ENCODE measurements around the gene SLCO1B1. TPM values are rescaled to one million over a fixed set of nuclear protein-coding genes. Genes with fewer than 3 reads are reported as not detected.
"Not testable (repeated sequence)": the region's sequence is repeated elsewhere in the genome, so short reads cannot be mapped to it uniquely, and the experiment has no call there.

The SLCO1B1 gene, protein sequence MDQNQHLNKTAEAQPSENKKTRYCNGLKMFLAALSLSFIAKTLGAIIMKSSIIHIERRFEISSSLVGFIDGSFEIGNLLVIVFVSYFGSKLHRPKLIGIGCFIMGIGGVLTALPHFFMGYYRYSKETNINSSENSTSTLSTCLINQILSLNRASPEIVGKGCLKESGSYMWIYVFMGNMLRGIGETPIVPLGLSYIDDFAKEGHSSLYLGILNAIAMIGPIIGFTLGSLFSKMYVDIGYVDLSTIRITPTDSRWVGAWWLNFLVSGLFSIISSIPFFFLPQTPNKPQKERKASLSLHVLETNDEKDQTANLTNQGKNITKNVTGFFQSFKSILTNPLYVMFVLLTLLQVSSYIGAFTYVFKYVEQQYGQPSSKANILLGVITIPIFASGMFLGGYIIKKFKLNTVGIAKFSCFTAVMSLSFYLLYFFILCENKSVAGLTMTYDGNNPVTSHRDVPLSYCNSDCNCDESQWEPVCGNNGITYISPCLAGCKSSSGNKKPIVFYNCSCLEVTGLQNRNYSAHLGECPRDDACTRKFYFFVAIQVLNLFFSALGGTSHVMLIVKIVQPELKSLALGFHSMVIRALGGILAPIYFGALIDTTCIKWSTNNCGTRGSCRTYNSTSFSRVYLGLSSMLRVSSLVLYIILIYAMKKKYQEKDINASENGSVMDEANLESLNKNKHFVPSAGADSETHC
- not detected for polyA plus RNA-seq (2012; ENCODE audit: insufficient read depth, insufficient read length)

DNA sequence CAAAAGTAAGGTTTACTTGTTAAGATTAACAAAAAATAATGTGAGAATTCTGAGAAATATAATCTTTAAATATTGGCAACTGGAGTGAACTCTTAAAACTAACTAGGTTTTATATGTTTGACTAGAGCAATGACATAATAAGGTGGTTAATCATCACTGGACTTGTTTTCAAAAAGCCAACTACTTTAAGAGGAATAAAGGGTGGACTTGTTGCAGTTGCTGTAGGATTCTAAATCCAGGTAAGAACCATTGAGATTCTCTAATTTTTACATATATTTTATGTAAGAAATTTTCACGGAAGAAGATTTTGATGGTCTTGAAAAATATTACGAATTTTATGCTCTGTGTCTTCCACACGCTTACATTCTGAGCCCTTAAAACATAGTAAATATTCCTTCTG, at the start of gene SLCO1B1:
Gene SLCO1B1, plus strand, starts transcription at position 197 of the 400 bp plus-strand sequence. CDS start 10,381 bp downstream, outside the sequence.
- DNase-seq (ENCODE audit: low read depth, low spot score): no peak
- H3K4me3 ChIP-seq (ENCODE audit: low read length): no peak within 1 kb of the TSS

DNA sequence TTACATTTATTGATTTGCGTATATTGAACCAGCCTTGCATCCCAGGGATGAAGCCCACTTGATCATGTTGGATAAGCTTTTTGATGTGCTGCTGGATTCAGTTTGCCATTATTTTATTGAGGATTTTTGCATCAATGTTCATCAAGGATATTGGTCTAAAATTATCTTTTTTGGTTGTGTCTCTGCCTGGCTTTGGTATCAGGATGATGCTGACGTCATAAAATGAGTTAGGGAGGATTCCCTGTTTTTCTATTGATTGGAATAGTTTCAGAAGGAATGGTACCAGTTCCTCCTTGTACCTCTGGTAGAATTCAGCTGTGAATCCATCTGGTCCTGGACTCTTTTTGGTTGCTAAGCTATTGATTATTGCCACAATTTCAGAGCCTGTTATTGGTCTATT, 46.2 kb upstream of the SLCO1B1 start:
- H3K4me3 ChIP-seq (ENCODE audit: low read length); DNase-seq (ENCODE audit: low read depth, low spot score): not testable (repeated sequence)

DNA sequence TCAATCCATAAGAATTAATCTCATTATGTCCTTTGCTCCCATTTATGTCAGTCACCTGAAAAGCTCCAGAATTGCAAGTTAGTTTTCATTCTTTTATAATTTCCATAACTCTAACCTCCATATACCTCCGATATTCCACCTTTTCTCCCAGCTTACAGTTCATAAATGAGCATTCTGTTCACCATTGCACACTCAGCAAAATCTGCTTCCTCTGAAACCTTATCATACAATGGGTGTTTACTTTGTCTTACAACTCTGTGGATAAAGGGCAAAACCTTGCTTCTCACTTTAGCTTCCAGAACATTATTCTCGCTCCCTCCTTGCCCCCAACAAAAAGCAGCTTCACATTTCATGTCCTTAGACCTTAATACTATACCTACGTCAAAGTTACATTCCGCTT, 19.3 kb upstream of the SLCO1B1 start:
- H3K4me3 ChIP-seq (ENCODE audit: low read length): no peak overlapping the region
- DNase-seq (ENCODE audit: low read depth, low spot score): no peak

DNA sequence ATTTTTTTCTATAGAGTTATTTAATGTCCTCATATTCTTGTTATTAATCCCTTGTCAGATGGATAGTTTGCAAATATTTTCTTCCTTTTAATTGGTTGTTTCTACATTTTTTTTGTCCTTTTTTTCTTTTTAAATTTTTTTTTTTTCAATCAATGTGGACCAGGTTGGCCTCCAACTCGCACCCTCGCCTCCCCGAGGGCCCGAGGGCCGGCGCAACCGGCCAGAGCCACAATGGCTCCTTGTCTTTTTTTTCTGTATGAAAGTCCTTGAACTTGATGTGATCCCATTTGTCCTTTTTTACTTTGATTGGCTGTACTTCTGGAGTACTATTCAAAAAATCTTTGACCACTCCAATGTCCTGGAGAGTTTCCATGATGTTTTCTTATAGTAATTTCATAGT, 17.7 kb upstream of the SLCO1B1 start:
- no peak overlapping the region for H3K4me3 ChIP-seq (ENCODE audit: low read length)
- no peak for DNase-seq (ENCODE audit: low read depth, low spot score)

DNA sequence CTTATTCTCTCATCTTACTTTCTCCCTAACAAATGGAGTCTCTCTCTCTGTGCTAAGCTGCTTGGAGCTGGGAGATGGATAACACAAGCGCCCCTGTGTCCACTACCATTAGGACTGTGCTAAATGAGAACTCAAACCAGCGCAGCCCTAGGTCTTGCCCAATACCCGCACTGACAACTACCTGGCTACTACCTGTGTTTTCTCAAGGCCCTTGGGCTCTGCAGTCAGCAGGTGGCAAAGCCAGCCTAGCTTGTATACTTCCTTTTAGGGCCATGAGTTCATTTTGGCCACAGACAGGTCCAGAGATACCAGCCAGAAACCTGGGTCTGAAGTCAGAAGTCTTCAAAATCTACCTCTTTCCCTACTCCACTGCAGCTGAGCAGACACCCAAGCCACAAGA, 13.0 kb upstream of the SLCO1B1 start:
- H3K4me3 ChIP-seq (ENCODE audit: low read length): no peak overlapping the region
- no peak for DNase-seq (ENCODE audit: low read depth, low spot score)

DNA sequence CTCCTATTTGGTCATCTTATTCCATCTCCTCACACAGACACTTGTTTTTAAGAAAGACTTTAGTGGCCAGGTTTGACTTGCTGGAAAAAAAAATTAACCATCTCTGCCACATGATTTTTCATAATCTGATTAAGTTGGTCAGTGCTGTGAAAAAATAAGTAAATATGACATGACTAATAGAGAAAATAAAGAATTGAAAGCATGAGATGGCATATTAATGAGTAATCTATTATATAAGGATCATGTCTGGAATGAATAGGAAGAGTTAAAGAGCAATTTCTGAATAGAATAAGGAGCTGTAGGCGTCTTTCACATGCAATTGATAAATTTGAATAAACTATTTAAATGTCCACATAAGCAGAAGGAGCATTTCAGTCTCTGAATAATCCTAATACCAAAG, 12.2 kb upstream of the SLCO1B1 start:
- no peak for DNase-seq (ENCODE audit: low read depth, low spot score)
- H3K4me3 ChIP-seq (ENCODE audit: low read length): no peak overlapping the region

DNA sequence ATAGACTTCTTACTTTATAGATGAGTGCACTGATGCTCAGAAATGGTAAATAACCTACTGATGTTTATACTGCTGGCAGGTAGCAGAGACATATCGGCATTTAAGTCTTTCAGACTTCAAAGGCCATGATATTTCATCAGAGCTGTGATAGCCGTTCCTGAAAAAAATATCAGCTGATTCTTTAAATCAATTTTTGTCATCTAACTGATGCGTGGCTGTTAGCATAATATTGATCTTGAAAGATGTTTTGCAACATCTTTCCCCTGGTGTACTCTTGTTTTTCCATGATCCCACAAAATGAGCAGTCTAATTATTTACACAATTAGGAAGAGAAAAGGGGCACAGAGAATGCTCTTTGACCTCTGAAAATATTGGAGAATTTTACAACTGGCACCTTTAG, 1.6 kb upstream of the SLCO1B1 start:
- no peak for DNase-seq (ENCODE audit: low read depth, low spot score)
- no peak overlapping the region for H3K4me3 ChIP-seq (ENCODE audit: low read length)

DNA sequence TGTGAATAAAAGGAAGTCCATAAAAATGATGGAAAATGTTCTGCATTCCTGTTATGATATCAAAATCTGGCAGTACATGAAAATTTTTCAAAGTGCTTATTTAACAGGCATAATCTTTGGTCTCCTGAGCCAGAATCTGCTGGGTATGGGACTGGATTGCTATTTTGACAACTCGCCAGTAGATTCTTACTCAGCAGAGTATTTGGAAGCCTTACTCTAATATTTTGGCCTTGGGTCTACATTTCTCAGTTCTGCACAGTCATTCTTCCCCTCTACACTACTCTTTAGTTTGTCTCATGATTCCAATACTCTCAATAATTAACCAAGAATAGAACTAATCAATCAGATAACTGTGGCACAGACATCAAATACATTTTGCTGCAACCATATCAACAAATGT, 1.1 kb upstream of the SLCO1B1 start:
- DNase-seq (ENCODE audit: low read depth, low spot score): no peak
- no peak overlapping the region for H3K4me3 ChIP-seq (ENCODE audit: low read length)

DNA sequence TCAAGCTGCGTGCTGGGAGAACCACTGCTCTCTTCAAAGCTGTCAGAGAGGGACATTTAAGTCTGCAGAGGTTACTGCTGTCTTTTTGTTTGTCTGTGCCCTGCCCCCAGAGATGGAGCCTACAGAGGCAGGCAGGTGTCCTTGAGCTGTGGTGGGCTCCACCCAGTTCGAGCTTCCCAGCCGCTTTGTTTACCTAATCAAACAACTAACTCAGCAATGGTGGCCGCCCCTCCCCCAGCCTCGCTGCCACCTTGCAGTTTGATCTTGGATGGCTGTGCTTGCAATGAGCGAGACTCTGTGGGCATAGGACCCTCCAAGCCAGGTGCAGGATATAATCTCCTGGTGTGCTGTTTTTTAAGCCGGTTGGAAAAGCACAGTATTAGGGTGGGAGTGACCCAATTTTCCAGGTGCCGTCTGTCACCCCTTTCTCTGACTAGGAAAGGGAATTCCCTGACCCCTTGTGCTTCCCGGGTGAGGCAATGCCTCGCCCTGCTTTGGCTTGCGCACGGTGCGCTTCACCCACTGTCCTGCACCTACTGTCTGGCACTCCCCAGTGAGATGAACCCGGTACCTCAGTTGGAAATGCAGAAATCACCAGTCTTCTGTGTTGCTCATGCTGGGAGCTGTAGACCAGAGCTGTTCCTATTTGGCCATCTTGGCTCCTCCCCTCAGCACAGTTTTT, 6.5 kb downstream of the SLCO1B1 start:
- DNase-seq (ENCODE audit: low read depth, low spot score): peak; percentile 0
- not testable (repeated sequence) for H3K4me3 ChIP-seq (ENCODE audit: low read length)

DNA sequence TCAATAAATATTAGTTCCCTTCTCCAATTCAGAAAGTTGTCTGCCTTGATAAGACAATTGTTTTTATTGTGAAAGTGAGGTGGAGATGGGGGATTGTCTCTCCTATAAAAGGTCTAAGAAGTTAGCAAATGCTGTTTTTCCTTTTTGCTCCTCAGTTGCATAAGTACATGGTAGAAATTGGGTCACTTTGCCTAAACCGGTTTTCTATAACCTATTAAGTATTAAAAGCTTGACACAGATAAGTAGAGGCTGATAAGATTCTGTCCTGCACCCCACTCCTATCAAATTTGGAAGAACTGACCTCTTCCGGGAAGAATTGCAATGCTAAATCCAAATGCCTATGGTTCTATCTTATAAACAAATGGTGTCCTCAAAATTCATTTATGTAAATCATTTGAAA, 7.0 kb downstream of the SLCO1B1 start:
- no peak for DNase-seq (ENCODE audit: low read depth, low spot score)
- H3K4me3 ChIP-seq (ENCODE audit: low read length): no peak overlapping the region

DNA sequence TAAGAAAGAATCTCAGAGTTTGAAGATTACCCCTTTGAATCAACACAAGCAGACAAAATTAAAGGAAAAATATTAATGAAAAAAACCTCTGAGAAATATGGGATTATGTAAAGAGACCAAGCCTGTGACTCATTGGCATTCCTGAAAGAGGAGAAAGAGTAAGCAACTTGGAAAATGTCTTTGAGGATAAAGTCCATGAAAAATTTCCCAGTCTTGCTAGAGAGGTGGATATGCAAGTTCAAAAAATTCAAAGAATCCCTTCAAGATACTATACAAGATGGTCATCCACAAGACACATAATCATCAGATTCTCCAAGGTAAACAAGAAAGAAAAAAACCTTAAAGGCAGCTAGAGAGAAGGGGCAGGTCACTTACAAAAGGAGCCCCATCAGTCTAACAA, 13.3 kb downstream of the SLCO1B1 start:
- H3K4me3 ChIP-seq (ENCODE audit: low read length): no peak overlapping the region
- DNase-seq (ENCODE audit: low read depth, low spot score): no peak

DNA sequence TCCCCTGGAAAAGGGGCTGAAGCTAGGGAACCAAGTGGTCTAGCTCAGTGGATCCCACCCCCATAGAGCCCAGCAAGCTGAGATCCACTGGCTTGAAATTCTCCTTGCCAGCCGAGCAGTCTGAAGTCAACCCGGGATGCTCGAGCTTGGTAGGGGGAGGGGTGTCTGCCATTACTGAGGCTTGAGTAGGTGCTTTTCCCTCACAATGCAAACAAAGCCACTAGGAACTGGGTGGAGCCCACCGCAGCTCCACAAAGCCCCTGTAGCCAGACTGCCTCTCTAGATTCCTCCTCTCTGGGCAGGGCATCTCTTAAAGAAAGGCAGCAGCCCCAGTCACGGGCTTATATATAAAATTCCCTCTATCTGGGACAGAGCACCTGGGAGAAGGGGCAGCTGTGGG, 18.9 kb downstream of the SLCO1B1 start:
- DNase-seq (ENCODE audit: low read depth, low spot score): not testable (repeated sequence)

DNA sequence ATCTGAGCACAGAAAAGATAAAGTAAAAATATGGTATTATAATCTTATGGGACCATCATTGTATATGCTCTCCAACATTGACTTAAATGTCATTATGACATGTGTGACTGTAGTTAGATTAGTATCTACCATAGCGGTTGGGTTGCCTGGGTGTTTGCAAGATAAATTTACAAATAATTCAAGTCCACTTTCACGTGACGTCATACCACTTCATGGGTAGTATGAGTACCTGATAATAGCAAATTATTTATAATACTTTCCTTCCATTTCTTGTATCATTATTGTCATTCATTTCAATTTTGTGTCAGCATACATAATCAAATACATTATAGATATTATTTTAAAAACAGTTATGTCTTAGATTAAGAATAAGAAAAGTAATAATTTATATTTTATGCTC, 20.2 kb downstream of the SLCO1B1 start:
- H3K4me3 ChIP-seq (ENCODE audit: low read length): no peak overlapping the region
- no peak for DNase-seq (ENCODE audit: low read depth, low spot score)

More for the DNA sequence above, 18.9 kb downstream of the SLCO1B1 start:
- not testable (repeated sequence) for H3K4me3 ChIP-seq (ENCODE audit: low read length)

DNA sequence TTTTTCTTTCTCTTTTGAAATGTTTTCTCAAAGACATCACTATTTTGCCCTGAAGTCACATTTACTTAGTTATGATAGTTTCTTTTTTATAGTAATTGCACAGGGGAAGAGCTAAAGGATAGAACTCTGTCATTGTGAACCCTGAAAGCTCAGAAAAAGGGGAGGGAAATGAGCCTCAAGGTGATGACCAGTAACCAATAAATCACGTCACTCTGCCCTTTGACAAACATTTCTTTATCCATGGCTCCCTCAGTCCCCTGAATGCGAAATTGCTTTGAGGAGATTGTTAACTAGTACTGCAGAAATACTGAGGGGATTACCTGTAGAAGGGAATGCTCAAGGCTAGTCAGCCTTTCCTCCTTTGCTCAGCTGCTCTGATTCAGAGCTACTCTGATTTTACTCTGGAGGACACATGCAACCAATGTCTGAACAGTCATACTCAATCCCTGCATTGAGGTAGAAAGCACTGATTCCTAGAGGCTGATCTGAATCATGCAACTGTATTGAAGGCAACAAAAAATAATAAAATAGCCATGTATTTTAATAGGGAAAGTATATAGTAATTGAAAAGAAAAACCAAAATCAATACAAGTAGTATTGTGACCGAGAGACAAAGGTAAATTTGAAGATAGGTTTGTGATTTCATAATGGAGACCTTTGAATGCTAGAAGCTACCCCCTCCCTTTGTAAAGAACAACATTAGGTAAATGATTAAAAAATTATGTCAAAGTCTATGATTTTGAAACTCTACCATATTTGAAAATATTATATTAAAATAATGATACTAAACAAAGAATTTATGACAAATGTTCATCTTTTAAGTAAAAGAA, 24.7 kb downstream of the SLCO1B1 start:
- no peak overlapping the region for H3K4me3 ChIP-seq (ENCODE audit: low read length)
- DNase-seq (ENCODE audit: low read depth, low spot score): no peak

DNA sequence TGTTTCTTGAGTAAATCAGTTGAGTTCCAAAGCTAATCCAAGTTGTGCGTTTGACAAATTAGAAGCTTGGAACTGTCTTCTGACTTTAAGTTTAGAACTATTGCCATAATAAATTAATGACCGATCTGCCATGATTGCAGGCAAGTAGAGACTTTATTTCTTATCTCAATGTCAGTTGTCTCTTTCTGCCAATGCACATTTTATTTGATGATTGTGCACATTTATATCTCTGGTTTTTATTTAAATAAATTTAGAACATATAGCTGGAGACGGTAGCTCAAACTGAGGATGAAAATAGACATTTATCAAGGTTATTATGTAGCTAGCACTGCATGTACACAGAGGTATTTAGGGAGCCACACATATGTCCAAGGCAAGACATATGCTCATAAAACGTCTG, 34.1 kb downstream of the SLCO1B1 start:
- no peak overlapping the region for H3K4me3 ChIP-seq (ENCODE audit: low read length)
- no peak for DNase-seq (ENCODE audit: low read depth, low spot score)

DNA sequence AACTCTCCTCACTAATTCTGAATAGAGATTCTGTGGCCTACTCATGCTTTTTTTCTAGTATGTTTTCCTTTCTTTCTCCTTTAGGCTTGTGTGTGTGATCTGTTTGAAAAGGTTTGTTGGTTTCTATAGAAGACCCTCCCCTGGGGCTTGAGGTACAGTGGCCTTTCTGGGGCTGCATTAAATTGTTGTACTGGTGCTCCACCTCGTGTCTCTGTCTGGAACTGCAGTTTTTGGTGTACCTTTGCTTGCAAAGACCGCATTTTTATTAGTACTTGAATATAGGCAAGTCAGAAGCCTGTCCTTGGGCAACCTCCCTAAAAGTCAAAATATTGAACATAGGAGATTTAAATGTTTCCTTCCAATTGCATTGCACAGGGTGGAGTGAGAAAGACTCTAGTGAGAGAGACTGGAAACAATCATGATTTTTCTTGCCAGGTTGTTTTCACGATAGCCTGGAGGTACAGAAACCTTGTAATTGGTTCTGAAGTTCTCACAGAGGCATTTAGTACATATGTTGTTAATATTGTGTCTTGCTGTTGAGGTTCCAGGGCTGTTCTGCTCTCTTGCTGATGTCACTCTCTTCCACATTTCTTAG, 39.0 kb downstream of the SLCO1B1 start:
- peak; percentile 55 for DNase-seq (ENCODE audit: low read depth, low spot score)

DNA sequence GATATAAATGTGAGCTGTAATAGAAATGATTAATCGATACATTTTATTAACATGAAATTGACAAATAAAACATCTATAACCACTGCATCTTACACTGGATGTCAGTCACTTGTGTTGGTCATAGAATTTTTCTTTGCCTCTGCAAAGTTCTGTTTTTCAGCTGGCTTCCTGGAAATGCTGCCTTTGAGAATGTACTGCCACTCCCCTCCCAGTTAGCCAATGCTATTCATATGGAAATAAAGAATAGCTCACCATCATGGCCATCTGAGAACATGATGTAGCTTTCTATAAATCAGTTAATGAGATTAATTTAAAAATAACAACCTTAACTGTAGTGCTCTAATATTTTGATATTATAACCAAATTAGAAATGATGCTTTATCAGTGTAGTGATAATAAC, 41.1 kb downstream of the SLCO1B1 start:
- no peak for DNase-seq (ENCODE audit: low read depth, low spot score)
- no peak overlapping the region for H3K4me3 ChIP-seq (ENCODE audit: low read length)

More for the DNA sequence above, 39.0 kb downstream of the SLCO1B1 start:
- no peak overlapping the region for H3K4me3 ChIP-seq (ENCODE audit: low read length)

DNA sequence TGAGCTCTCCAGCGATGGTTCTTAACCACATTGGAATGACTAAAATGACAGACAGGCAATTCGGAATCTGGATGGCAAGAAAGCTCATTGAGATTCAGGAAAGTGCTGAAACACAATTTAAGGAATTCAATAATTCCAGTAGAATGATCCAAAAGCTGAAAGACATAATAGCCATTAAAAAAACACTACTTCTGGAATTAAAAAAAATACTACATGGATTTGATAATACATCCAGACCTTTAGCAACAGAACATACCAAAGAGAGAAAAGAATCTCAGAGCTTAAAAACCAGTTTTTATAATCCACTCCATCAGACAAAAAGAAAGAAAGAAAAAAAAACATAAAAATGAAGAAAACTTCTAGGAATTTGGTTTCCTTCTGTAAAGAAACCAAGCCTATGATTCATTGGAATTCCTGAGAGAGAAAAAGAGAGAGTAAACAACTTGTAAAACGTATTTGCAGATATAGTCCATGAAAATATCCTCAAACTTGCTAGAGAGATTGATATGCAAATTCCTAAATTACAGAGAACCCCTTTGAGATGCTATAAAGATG, 52.8 kb downstream of the SLCO1B1 start:
- H3K4me3 ChIP-seq (ENCODE audit: low read length): no peak overlapping the region
- DNase-seq (ENCODE audit: low read depth, low spot score): no peak

Measured in Jurkat, Clone E6-1 (cell line).